Neuronal stem cell (in vitro differentiated cells): Measurements from ENCODE around the gene DNASE2.
A peak's percentile ranks its signal among the peaks of the same experiment; 100 is the strongest.

Experiments
- DNase-seq: peaks from one replicate; pipeline ENCODE4 v3.0.0-alpha.2; 2013; ENCODE audit warnings: low spot score
- H2AFZ ChIP-seq: one replicate; pipeline ENCODE4 v1.6.1; 2013; ENCODE audit warnings: mild to moderate bottlenecking, low read length, inconsistent platforms
- H2AK5ac ChIP-seq: 2 replicates; pipeline ENCODE4 v1.6.1; 2013; ENCODE audit warnings: low read depth, mild to moderate bottlenecking, inconsistent platforms, low read length, moderate library complexity, mixed read lengths
- H2BK120ac ChIP-seq: 2 replicates; pipeline ENCODE4 v1.6.1; 2013; ENCODE audit warnings: low read depth, mild to moderate bottlenecking, inconsistent platforms, low read length, moderate library complexity, mixed read lengths
- H2BK12ac ChIP-seq: one replicate; pipeline ENCODE4 v1.6.1; 2013; ENCODE audit warnings: low read length, inconsistent platforms
- H2BK15ac ChIP-seq: 2 replicates; pipeline ENCODE4 v1.6.1; 2013; ENCODE audit warnings: mild to moderate bottlenecking, low read length, inconsistent platforms, mixed read lengths
- H2BK5ac ChIP-seq: one replicate; pipeline ENCODE4 v1.6.1; 2013; ENCODE audit warnings: inconsistent platforms, mild to moderate bottlenecking, low read length, moderate library complexity
- H3K14ac ChIP-seq: one replicate; pipeline ENCODE4 v1.6.1; 2013; ENCODE audit warnings: low read length, inconsistent platforms
- H3K18ac ChIP-seq: 2 replicates; pipeline ENCODE4 v1.6.1; 2013; ENCODE audit warnings: low read length, inconsistent platforms
- H3K23ac ChIP-seq: 2 replicates; pipeline ENCODE4 v1.6.1; 2013; ENCODE audit warnings: low read depth, mild to moderate bottlenecking, mixed read lengths, low read length, inconsistent platforms; ENCODE audit not compliant: poor library complexity
- H3K27ac ChIP-seq: replicated peaks from 3 replicates; pipeline ENCODE4 v1.5.1; 2013; ENCODE audit warnings: low read length, inconsistent platforms
- H3K27me3 ChIP-seq, 3 experiments: 2 replicates each; pipeline ENCODE4 v1.6.1; 2013; ENCODE audit warnings: low read length in 3 of 3, mild to moderate bottlenecking in 2 of 3, inconsistent platforms in 1 of 3, low read depth in 1 of 3, mixed read lengths in 1 of 3, moderate library complexity in 1 of 3; ENCODE audit not compliant: control insufficient read depth in 3 of 3, insufficient read depth in 3 of 3
- H3K36me3 ChIP-seq, 2 donors: replicated peaks in 1 of 2; 2 replicates each; pipeline ENCODE4 v1.6.1; 2013; ENCODE audit warnings: low read length in 2 of 2; ENCODE audit not compliant: control insufficient read depth in 2 of 2, insufficient read depth in 2 of 2
- H3K4ac ChIP-seq: 2 replicates; pipeline ENCODE4 v1.6.1; 2013; ENCODE audit warnings: inconsistent platforms, mild to moderate bottlenecking, low read length, moderate library complexity
- H3K4me1 ChIP-seq, 2 donors: 1 replicate in 1 of 2; 2 replicates in 1 of 2; pipeline ENCODE4 v1.6.1; 2013; ENCODE audit warnings: low read length in 2 of 2, low read depth in 1 of 2; ENCODE audit not compliant: control insufficient read depth in 2 of 2, insufficient read depth in 1 of 2
- H3K4me2 ChIP-seq: one replicate; pipeline ENCODE4 v1.6.1; 2013; ENCODE audit warnings: mild to moderate bottlenecking, low read length, inconsistent platforms; ENCODE audit not compliant: insufficient read depth, poor library complexity, severe bottlenecking
- H3K4me3 ChIP-seq, 2 donors: 2 replicates each; pipeline ENCODE4 v1.5.1; 2013; ENCODE audit warnings: low read length in 2 of 2, mild to moderate bottlenecking in 2 of 2, inconsistent platforms in 1 of 2, moderate library complexity in 1 of 2
- H3K79me1 ChIP-seq: one replicate; pipeline ENCODE4 v1.6.1; 2013; ENCODE audit warnings: low read depth, mild to moderate bottlenecking, inconsistent platforms, low read length, moderate library complexity
- H3K9ac ChIP-seq: one replicate; pipeline ENCODE4 v1.6.1; 2013; ENCODE audit warnings: mild to moderate bottlenecking, low read depth, low read length, inconsistent platforms; ENCODE audit not compliant: poor library complexity
- H3K9me3 ChIP-seq, 2 donors: replicated peaks in 1 of 2; 2 replicates each; pipeline versions ENCODE3 to v1.6.1; 2013; ENCODE audit warnings: low read length in 2 of 2, mild to moderate bottlenecking in 2 of 2, inconsistent platforms in 1 of 2, low read depth in 1 of 2, mixed read lengths in 1 of 2, moderate library complexity in 1 of 2; ENCODE audit not compliant: control insufficient read depth in 2 of 2, insufficient read depth in 1 of 2
- H4K8ac ChIP-seq: one replicate; pipeline ENCODE4 v1.6.1; 2013; ENCODE audit warnings: low read depth, mild to moderate bottlenecking, inconsistent platforms, low read length, moderate library complexity
- H4K91ac ChIP-seq: one replicate; pipeline ENCODE4 v1.6.1; 2013; ENCODE audit warnings: low read length, low read depth, mild to moderate bottlenecking, inconsistent platforms; ENCODE audit not compliant: poor library complexity
- WGBS, 2 donors: extraction: QIAGEN DNeasy Blood & Tissue Kit; methylation state at CpG; one replicate each; pipeline ENCODE4 v1.1.7; 2013; ENCODE audit warnings: missing lambda C conversion rate in 2 of 2, mixed read lengths in 1 of 2; ENCODE audit not compliant: insufficient read length in 2 of 2, insufficient replicate concordance in 1 of 2; ENCODE audit errors: extremely low coverage in 2 of 2; 5-methylcytosine and 5-hydroxymethylcytosine counted together

Gene DNASE2

GRCh38 chr19:12834566-12834943 lies 46.7 kb downstream of the DNASE2 start, which contains the start of gene RTBDN:
TSS of gene RTBDN (minus strand) at chr19:12834579. CDS start at chr19:12829979, 4,600 bp downstream.
- peak within 1 kb of the TSS; percentile 15 for H2AK5ac ChIP-seq
- H2AFZ ChIP-seq = peak within 1 kb of the TSS; percentile 94
- peak within 1 kb of the TSS; percentile 78 for H3K9ac ChIP-seq
- peaks cover 12 to 65% (median 61%) of the 10 kb centered on the region in 3 experiments for H3K27me3 ChIP-seq
- no peaks in the 10 kb centered on the region for H3K36me3 ChIP-seq
- peak within 1 kb of the TSS; percentile 64 for H2BK12ac ChIP-seq
- peak within 1 kb of the TSS; percentile 93 for H3K18ac ChIP-seq
- H4K8ac ChIP-seq = no peak within 1 kb of the TSS
- WGBS, 2 donors = no CpG with 5 or more reads among the region's 20 CpGs
- H3K27ac ChIP-seq = no peak within 1 kb of the TSS
- H3K23ac ChIP-seq = peak within 1 kb of the TSS; percentile 81
- H3K4ac ChIP-seq = no peak within 1 kb of the TSS
- H3K14ac ChIP-seq = no peak within 1 kb of the TSS
- peak within 1 kb of the TSS; percentile 77 for H3K4me2 ChIP-seq
- peaks cover 10 to 12% of the 10 kb centered on the region in 2 donors for H3K4me1 ChIP-seq
- no peak for DNase-seq
- H4K91ac ChIP-seq = no peak within 1 kb of the TSS
- peak within 1 kb of the TSS; percentile 17 for H2BK5ac ChIP-seq
- peak within 1 kb of the TSS; percentile 71 for H2BK15ac ChIP-seq
- H3K79me1 ChIP-seq = no peaks in the 10 kb centered on the region
- H2BK120ac ChIP-seq = no peak within 1 kb of the TSS
- H3K9me3 ChIP-seq = no peaks in the 10 kb centered on the region
- peak within 1 kb of the TSS; percentile 49 to 87 for H3K4me3 ChIP-seq

GRCh38 chr19:12833738-12834565 lies 47.3 kb downstream of the DNASE2 start:
- Histone ChIP-seq H3K4me1 (peaks cover 6 to 7% of the 10 kb centered on the region in 2 donors), H2BK120ac (no peak overlapping the region), H3K4ac (no peak overlapping the region), H3K27ac (no peak overlapping the region), H2AK5ac (peak overlapping the region; percentile 15), H3K18ac (peak overlapping the region; percentile 93), H2BK5ac (no peak overlapping the region), H3K23ac (peak overlapping the region; percentile 81), H3K9me3 (no peaks in the 10 kb centered on the region), H4K91ac (no peak overlapping the region), H3K4me3 (peak overlapping the region; percentile 49 to 87), H2BK12ac (no peak overlapping the region), H3K14ac (no peak overlapping the region), H2BK15ac (peak overlapping the region; percentile 71), H3K4me2 (peak overlapping the region; percentile 77), H3K79me1 (no peaks in the 10 kb centered on the region), H3K9ac (peak overlapping the region; percentile 78), H2AFZ (peak overlapping the region; percentile 94), H4K8ac (no peak overlapping the region), H3K36me3 (no peaks in the 10 kb centered on the region), H3K27me3 (peaks cover 12 to 71% (median 62%) of the 10 kb centered on the region in 3 experiments)
- WGBS, 2 donors = no CpG with 5 or more reads among the region's 87 CpGs
- DNase-seq = no peak

- Histone ChIP-seq H3K79me1 (no peaks in the 10 kb centered on the region), H3K9ac (no peak overlapping the region), H3K4me3 (peak overlapping the region in 1 of 2 donors; percentile 5), H3K9me3 (no peaks in the 10 kb centered on the region), H3K18ac (no peak overlapping the region), H3K23ac (no peak overlapping the region), H4K91ac (no peak overlapping the region), H3K27ac (no peak overlapping the region), H3K14ac (no peak overlapping the region), H2AFZ (no peak overlapping the region), H4K8ac (no peak overlapping the region), H3K4me2 (peak overlapping the region; percentile 77), H2BK120ac (no peak overlapping the region), H2AK5ac (no peak overlapping the region), H2BK12ac (no peak overlapping the region), H2BK15ac (no peak overlapping the region), H2BK5ac (no peak overlapping the region), H3K4me1 (peaks cover 5 to 9% of the 10 kb centered on the region in 2 donors), H3K27me3 (peaks cover 12 to 76% (median 62%) of the 10 kb centered on the region in 3 experiments), H3K4ac (no peak overlapping the region), H3K36me3 (no peaks in the 10 kb centered on the region)
- no CpG with 5 or more reads among the region's 5 CpGs for WGBS, 2 donors
- no peak for DNase-seq
Measured at GRCh38 chr19:12833418-12833737, 47.9 kb downstream of the DNASE2 start.

- peaks cover 0 to 70% (median 33%) of the 10 kb centered on the region in 3 experiments for H3K27me3 ChIP-seq
- no peak overlapping the region for H3K4me3 ChIP-seq
- H3K9ac ChIP-seq = no peak overlapping the region
- no peak overlapping the region for H3K4ac ChIP-seq
- DNase-seq = no peak
- H3K18ac ChIP-seq = no peak overlapping the region
- no peak overlapping the region for H2BK120ac ChIP-seq
- H2BK5ac ChIP-seq = no peak overlapping the region
- H2BK15ac ChIP-seq = no peak overlapping the region
- no peak overlapping the region for H4K91ac ChIP-seq
- peak overlapping the region; percentile 51 for H2AFZ ChIP-seq
- H4K8ac ChIP-seq = no peak overlapping the region
- H3K9me3 ChIP-seq = no peaks in the 10 kb centered on the region
- H2AK5ac ChIP-seq = no peak overlapping the region
- H3K36me3 ChIP-seq = no peaks in the 10 kb centered on the region
- no peak overlapping the region for H3K14ac ChIP-seq
- H2BK12ac ChIP-seq = no peak overlapping the region
- H3K4me1 ChIP-seq = peaks cover 5% of the 10 kb centered on the region in 2 donors
- H3K4me2 ChIP-seq = peak overlapping the region; percentile 51
- peak overlapping the region; percentile 15 for H3K23ac ChIP-seq
- WGBS, 2 donors = no CpG with 5 or more reads among the region's 23 CpGs
- no peak overlapping the region for H3K27ac ChIP-seq
- H3K79me1 ChIP-seq = no peaks in the 10 kb centered on the region
Measured at GRCh38 chr19:12828494-12828893, 52.8 kb downstream of the DNASE2 start.
